ENCODE data around the gene BCL2.

The BCL2 gene

DNA sequence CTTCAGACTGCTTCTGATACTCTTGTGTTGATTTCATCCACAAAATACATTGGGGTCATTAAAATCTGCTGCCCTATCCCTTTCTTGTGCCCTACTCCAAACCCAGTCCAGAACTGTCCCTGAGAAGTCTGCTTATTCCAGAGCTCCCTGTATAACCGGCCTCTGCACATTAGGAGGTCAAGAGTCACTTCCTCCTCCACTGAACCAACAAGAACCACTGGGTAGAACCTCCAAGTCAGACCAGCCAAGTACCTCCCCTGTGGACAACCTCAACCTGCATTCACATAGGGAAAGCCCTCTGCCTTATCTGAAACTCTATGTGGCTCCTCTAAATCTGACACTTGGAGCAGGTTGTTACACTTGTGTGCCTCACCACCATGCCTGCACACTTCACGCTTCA, 25.3 kb upstream of the BCL2 start:
- no peak for DNase-seq
- CTCF ChIA-PET, result interaction anchor here (6.6 to 7.0 kb wide), 2 partner anchors 94 to 328 kb away, joined by 54 to 139 read pairs; no protein-coding TSS in a partner anchor
- Mint-ChIP-seq H3K9me3 (no peaks in the 10 kb centered on the region), H3K27me3 (no peaks in the 10 kb centered on the region), H3K4me3 (no peak overlapping the region), H3K36me3 (peaks cover 56% of the 10 kb centered on the region), H3K4me1 (no peaks in the 10 kb centered on the region), H3K27ac (peak overlapping the region; percentile 34)

DNA sequence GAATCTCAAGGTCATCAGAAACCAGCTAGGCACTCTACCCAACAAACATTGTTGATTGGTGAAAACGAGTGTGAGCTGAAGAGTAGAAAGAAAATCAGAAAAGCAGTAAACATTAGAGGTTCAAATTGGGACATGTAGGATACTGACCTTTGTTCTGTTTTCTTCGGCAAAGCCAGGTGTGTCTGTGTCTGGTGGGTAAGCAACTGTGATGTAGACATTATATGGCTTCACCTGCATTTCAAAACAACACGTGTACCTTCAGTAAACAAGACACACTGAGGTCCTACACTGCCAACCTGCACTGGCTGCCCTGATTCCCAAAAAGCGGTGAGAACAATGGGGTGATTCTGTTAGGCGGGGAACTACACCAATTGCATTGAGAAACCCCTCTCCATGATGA, 24.7 kb upstream of the BCL2 start:
- H3K27ac Mint-ChIP-seq, result peak overlapping the region; percentile 45
- H3K36me3 Mint-ChIP-seq, result peaks cover 55% of the 10 kb centered on the region
- no peaks in the 10 kb centered on the region for H3K27me3 Mint-ChIP-seq
- H3K9me3 Mint-ChIP-seq, result no peaks in the 10 kb centered on the region
- H3K4me3 Mint-ChIP-seq, result no peak overlapping the region
- H3K4me1 Mint-ChIP-seq, result no peaks in the 10 kb centered on the region
- no peak for DNase-seq
- CTCF ChIA-PET, result interaction anchor here (0.9 to 7.0 kb wide), 3 partner anchors 75 to 328 kb away, joined by 3 to 139 read pairs (median 54); no protein-coding TSS in a partner anchor

DNA sequence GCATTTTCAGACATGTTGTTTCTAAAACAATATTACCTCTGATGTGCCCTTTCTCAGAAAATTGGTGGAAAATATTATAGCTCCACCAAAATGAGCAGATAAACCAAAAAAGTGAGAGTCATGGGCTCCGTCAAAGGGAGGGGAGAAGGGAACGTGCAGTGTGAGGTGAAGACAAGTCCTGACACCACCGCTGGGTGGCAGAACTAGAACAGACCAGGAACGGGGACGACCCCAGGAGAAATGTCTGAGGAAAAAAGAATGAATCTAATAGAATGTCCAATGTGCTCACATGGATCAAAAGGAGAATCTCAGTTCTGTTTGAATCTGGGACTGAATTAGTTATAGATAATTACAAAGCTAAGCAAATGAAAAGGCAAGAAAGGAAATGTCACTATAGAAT, 22.6 kb upstream of the BCL2 start:
- Mint-ChIP-seq H3K27ac (no peak overlapping the region), H3K4me3 (no peak overlapping the region), H3K36me3 (peaks cover 56% of the 10 kb centered on the region), H3K9me3 (no peaks in the 10 kb centered on the region), H3K27me3 (no peaks in the 10 kb centered on the region), H3K4me1 (no peaks in the 10 kb centered on the region)
- CTCF ChIA-PET, result interaction anchor here (0.6 to 7.0 kb wide), 13 partner anchors 10 to 326 kb away, joined by 3 to 139 read pairs (median 3); no protein-coding TSS in a partner anchor
- peak; percentile 52 for DNase-seq

DNA sequence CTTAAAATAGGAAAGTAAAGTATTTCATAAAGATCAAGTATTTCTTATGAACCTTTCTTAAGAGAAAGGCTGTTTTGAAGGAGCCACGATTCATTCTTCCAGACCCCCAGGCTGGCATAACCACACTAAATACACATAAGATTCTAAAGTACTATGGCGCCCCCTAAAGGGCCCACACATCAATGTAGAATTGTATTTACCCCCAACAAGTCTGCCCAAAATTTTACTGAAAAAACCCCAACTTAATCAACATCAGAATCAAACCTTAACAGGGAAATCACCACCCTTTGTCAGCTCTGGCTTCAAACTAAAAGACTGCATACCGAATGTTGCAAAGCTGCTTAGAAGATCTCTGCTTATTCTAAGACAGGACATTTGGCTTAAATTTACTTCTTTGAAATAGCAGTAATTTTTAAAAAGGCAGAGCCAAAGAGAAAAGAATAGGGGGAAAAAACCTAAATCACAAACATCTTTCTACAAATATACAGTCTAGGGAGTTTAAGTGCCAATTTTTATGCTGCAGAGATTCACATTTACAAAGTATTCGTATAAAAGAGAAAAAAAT, 20.4 kb upstream of the BCL2 start:
- CTCF ChIA-PET, result interaction anchor here (0.9 to 7.0 kb wide), 19 partner anchors 10 to 350 kb away, joined by 3 to 139 read pairs (median 4); no protein-coding TSS in a partner anchor
- Mint-ChIP-seq H3K27me3 (no peaks in the 10 kb centered on the region), H3K4me1 (no peaks in the 10 kb centered on the region), H3K9me3 (no peaks in the 10 kb centered on the region), H3K4me3 (no peak overlapping the region), H3K27ac (no peak overlapping the region), H3K36me3 (peaks cover 60% of the 10 kb centered on the region)
- DNase-seq, result peak; percentile 66

- no peaks in the 10 kb centered on the region for H3K9me3 Mint-ChIP-seq
- no peaks in the 10 kb centered on the region for H3K4me1 Mint-ChIP-seq
- no peaks in the 10 kb centered on the region for H3K27me3 Mint-ChIP-seq
- no peak overlapping the region for H3K4me3 Mint-ChIP-seq
- peaks cover 58% of the 10 kb centered on the region for H3K36me3 Mint-ChIP-seq
- DNase-seq, result no peak
- CTCF ChIA-PET, result interaction anchor here (1.3 to 2.2 kb wide), 3 partner anchors 13 to 320 kb away, joined by 3 to 7 read pairs (median 5); no protein-coding TSS in a partner anchor
- H3K27ac Mint-ChIP-seq, result no peak overlapping the region
These were observed 17.0 kb upstream of the BCL2 start for GRCh38 chr18:63336366-63337099.

DNA sequence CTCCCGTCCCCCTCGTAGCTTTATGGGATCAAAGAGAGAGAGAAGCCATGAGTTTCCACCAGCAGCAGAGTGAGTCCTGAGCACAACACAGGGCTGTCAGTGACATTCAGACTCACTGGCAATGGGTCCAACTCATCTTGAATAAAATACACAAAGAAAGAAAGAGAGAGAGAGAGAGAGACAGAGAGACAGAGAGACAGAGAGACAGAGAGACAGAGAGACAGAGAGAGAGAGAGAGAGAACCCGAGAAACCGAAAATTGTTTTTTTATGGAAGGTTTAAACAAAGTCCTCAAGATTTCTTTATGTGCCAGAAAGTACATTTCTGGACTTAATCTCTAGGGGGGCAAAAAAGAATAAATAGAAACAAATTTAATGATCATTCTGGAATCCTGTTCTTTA, 11.5 kb upstream of the BCL2 start:
- H3K4me1 Mint-ChIP-seq, result no peaks in the 10 kb centered on the region
- no peaks in the 10 kb centered on the region for H3K9me3 Mint-ChIP-seq
- H3K27ac Mint-ChIP-seq, result no peak overlapping the region
- peaks cover 32% of the 10 kb centered on the region for H3K36me3 Mint-ChIP-seq
- H3K4me3 Mint-ChIP-seq, result no peak overlapping the region
- CTCF ChIA-PET, result interaction anchor here (1.2 to 2.3 kb wide), 3 partner anchors 10 to 313 kb away, joined by 5 to 6 read pairs (median 6); no protein-coding TSS in a partner anchor
- no peaks in the 10 kb centered on the region for H3K27me3 Mint-ChIP-seq
- DNase-seq, result no peak

- H3K4me1 Mint-ChIP-seq, result no peaks in the 10 kb centered on the region
These were observed 10.0 kb upstream of the BCL2 start for GRCh38 chr18:63329431-63330145.

DNA sequence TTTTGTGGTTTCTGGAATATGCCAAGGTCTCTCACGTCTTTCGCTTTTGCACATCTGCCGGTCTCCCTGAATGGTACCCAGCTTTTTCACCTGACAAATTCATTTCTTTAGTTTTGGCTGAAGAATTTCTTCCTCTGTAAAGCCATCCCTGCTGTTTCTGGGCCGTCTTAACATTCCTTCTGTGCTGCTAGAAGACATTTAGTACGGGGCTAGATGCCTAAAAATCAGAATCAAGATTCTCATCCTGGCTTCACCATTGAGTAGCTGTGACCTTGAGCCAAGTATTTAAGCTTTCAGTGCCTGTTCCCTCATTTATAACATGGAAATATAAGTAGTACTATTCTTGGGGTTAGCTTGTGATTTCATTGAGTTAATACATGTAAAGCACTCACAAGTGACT, 6.4 kb upstream of the BCL2 start:
- Mint-ChIP-seq H3K4me3 (no peak overlapping the region), H3K4me1 (peaks cover 17% of the 10 kb centered on the region), H3K36me3 (peaks cover 4% of the 10 kb centered on the region), H3K27me3 (no peaks in the 10 kb centered on the region), H3K27ac (no peak overlapping the region), H3K9me3 (no peaks in the 10 kb centered on the region)
- no peak for DNase-seq
- CTCF ChIA-PET, result interaction anchor here (0.6 to 7.3 kb wide), 7 partner anchors 13 to 313 kb away, joined by 3 to 92 read pairs (median 6); no protein-coding TSS in a partner anchor

More at GRCh38 chr18:63329431-63330145, 10.0 kb upstream of the BCL2 start:
- Mint-ChIP-seq H3K27ac (no peak overlapping the region), H3K27me3 (no peaks in the 10 kb centered on the region), H3K9me3 (no peaks in the 10 kb centered on the region), H3K4me3 (no peak overlapping the region), H3K36me3 (peaks cover 21% of the 10 kb centered on the region)
- CTCF ChIA-PET, result interaction anchor here (0.5 to 2.3 kb wide), 3 partner anchors 10 to 319 kb away, joined by 3 to 6 read pairs (median 3); no protein-coding TSS in a partner anchor
- no peak for DNase-seq

DNA sequence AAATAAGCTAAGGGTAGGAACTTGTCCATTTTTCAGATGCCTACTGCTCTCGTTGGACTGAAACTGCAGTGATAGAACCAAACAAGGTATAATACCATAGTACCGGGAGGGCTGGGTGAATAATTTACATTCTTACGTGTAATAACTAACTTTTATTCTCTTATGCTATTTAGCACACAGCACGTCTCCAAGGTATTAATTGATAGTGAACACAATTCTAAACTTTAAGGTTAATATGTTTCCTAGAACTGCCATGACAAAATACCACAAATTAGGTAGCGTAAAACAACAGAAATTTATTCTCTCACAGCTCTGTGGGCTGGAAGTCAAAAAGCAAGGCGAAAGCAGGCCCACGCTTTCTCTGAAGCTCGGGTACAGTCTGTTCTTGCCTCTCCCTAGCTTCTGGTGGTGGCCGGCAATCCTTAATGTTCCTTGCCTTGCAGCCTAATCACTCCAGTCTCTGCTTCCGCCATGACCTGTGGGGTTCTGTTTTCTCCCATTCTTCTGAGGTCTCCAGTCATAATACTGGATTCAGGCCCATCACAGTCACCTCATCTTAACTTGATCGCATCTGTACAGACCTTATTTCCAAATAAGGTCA, 5.6 kb upstream of the BCL2 start:
- Mint-ChIP-seq H3K27me3 (no peaks in the 10 kb centered on the region), H3K27ac (no peak overlapping the region), H3K4me3 (no peak overlapping the region), H3K4me1 (peaks cover 20% of the 10 kb centered on the region), H3K9me3 (no peaks in the 10 kb centered on the region), H3K36me3 (no peaks in the 10 kb centered on the region)
- CTCF ChIA-PET, result interaction anchor here (0.7 to 7.3 kb wide), 10 partner anchors 15 to 312 kb away, joined by 3 to 92 read pairs (median 6); no protein-coding TSS in a partner anchor
- DNase-seq, result no peak

DNA sequence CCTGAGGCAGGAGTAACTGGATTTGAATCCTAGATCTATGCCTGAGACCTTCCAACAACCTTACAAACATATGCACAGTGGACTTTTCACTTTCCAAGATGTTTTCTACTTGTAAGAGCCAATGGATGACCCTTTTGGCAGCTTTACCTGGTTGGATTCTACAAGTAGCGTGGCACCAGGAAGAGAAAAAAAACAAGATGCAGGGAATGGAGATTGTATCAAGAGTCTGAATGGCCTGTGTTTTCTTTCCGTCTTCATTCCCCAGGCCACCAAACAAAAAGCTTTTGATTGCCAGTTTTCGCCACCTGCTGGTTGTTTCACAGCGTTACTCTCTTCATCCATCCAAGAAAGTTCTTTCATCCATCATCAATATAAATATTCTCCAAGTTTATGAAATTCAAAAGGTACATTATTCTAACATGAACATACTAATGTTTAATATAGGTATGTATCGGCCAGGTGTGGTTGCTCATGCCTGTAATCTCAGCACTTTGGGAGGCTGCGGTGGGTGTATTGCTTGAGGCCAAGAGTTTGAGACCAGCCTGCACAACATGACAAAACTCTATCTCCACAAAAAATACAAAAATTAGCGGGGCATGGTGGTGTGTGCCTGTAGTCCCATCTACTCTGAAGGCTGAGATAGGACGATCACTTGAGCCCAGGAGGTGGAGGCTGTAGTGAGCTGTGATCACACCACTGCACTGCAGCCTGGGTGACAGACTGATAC, 3.5 kb upstream of the BCL2 start:
- Mint-ChIP-seq H3K4me1 (peaks cover 20% of the 10 kb centered on the region), H3K27ac (no peak overlapping the region), H3K4me3 (no peak overlapping the region)

GRCh38 chr18:63322206-63322605, 2.6 kb upstream of the BCL2 start:
- Mint-ChIP-seq H3K27me3 (peaks cover 4% of the 10 kb centered on the region), H3K4me1 (peaks cover 20% of the 10 kb centered on the region), H3K36me3 (peaks cover 20% of the 10 kb centered on the region), H3K27ac (peak overlapping the region; percentile 39), H3K4me3 (no peak overlapping the region), H3K9me3 (no peaks in the 10 kb centered on the region)
- CTCF ChIA-PET, result interaction anchor here (0.6 to 7.3 kb wide), 19 partner anchors 11 to 309 kb away, joined by 3 to 92 read pairs (median 4); no protein-coding TSS in a partner anchor
- no peak for DNase-seq

More for the DNA sequence above, 3.5 kb upstream of the BCL2 start:
- no peaks in the 10 kb centered on the region for H3K9me3 Mint-ChIP-seq
- CTCF ChIA-PET, result interaction anchor here (0.6 to 7.3 kb wide), 33 partner anchors 10 to 346 kb away, joined by 3 to 92 read pairs (median 4); no protein-coding TSS in a partner anchor
- H3K27me3 Mint-ChIP-seq, result peaks cover 2% of the 10 kb centered on the region
- peak; percentile 70 for DNase-seq
- H3K36me3 Mint-ChIP-seq, result peaks cover 11% of the 10 kb centered on the region

DNA sequence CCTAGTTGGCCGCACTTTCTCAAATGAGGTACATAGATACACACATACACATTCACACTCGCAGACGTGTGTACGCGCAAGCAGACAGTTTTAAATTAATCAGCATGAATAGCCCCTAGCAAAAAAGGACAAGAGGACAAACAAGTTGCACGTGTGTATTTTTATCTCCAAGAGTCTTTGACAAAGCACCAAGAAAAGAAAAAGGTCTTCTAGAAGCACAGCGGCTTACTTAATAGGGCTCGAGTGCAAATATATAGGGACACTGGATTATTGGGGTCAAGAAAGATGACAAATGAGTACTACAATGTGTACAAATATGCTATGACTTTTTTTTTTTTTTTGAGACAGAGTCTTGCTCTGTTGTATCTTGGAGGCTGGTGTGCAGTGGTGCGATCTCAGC, 1.7 kb upstream of the BCL2 start:
- CTCF ChIA-PET, result interaction anchor here (1.2 to 7.3 kb wide), 4 partner anchors 39 to 309 kb away, joined by 3 to 92 read pairs (median 17); no protein-coding TSS in a partner anchor
- peaks cover 26% of the 10 kb centered on the region for H3K36me3 Mint-ChIP-seq

DNA sequence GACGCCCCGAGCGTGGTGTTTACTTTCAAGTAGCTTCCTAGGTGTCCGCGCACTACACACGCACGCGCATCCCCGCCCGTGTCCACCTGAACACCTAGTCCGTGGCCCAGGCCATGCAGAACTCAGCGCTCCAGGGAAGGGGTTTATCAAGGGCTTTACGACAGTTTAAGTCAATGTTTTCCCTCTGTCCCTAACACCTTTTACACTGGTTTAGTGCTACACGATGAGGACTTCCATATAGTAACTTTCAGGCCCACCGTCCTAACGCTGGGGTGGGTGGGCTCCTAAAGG, 1.4 kb upstream of the BCL2 start:
- Mint-ChIP-seq H3K4me3 (peak overlapping the region; percentile 85), H3K36me3 (peaks cover 29% of the 10 kb centered on the region), H3K4me1 (peaks cover 20% of the 10 kb centered on the region), H3K27me3 (peaks cover 4% of the 10 kb centered on the region), H3K27ac (peak overlapping the region; percentile 89), H3K9me3 (no peaks in the 10 kb centered on the region)
- CTCF ChIA-PET, result interaction anchor here (3.4 to 7.3 kb wide), 2 partner anchors 118 to 304 kb away, joined by 24 to 92 read pairs; no protein-coding TSS in a partner anchor
- DNase-seq, result peak; percentile 61

More for the DNA sequence above, 1.7 kb upstream of the BCL2 start:
- Mint-ChIP-seq H3K4me3 (peak overlapping the region; percentile 85), H3K27me3 (peaks cover 4% of the 10 kb centered on the region), H3K9me3 (no peaks in the 10 kb centered on the region), H3K27ac (peak overlapping the region; percentile 89), H3K4me1 (peaks cover 20% of the 10 kb centered on the region)
- DNase-seq, result no peak
